ENCODE results near the gene SLC30A3. TPM values are rescaled to one million over a fixed set of nuclear protein-coding genes. Genes with fewer than 3 reads are reported as not detected.

Gene SLC30A3
- total and polyA plus RNA-seq, 2 of the 4 experiments (the other 2 are of a cell fraction): 0.15 TPM; not detected in 1

- H3K56ac ChIP-seq (ENCODE audit: extremely low read depth, insufficient read depth, low read length): no peak overlapping the region
- ATAC-seq (ENCODE audit: low read depth) (no peak), DNase-seq (no peak)
- H3K27ac ChIP-seq (ENCODE audit: insufficient read depth, low read length): no peak overlapping the region
- TF ChIP-seq ELK1 (IDR thresholded peaks at IDR 0.05; ENCODE audit: borderline replicate concordance, low read depth, low read length): no peak
- no peak for TF ChIP-seq FOS (IDR thresholded peaks at IDR 0.05; ENCODE audit: low read depth, low read length)
- no peak for TF ChIP-seq RCOR1 (IDR thresholded peaks at IDR 0.05; ENCODE audit: insufficient replicate concordance, low read length)
- no peak for TF ChIP-seq USF2 (IDR thresholded peaks at IDR 0.05; ENCODE audit: low read depth, low read length)
- no peak for TF ChIP-seq SMC3 (IDR thresholded peaks at IDR 0.05; ENCODE audit: low read depth, low read length)
- TF ChIP-seq MAZ (IDR thresholded peaks at IDR 0.05; ENCODE audit: borderline replicate concordance, low read depth, low read length): no peak
- no peak for TF ChIP-seq CEBPB (IDR thresholded peaks at IDR 0.05; ENCODE audit: low read depth, low read length)
- no peak overlapping the region for H2BK15ac ChIP-seq (ENCODE audit: low read depth, low read length)
- dilution Hi-C loops (cut with HindIII; ENCODE audit: low sequenced_read_pairs, unreplicated experiment): no loop called here
- H3K36me3 ChIP-seq (ENCODE audit: control insufficient read depth, insufficient read depth, low read length): peaks cover 59% of the 10 kb centered on the region
- no peaks in the 10 kb centered on the region for H3K27me3 ChIP-seq (ENCODE audit: control insufficient read depth, insufficient read depth, low read length)
- no peak overlapping the region for H2AK9ac ChIP-seq (replicated peaks; ENCODE audit: low read depth, low read length, poor library complexity)
- no peaks in the 10 kb centered on the region for H3K9me3 ChIP-seq (ENCODE audit: control insufficient read depth, insufficient read depth, low read length)
- intact Hi-C loops (cut with micrococcal nuclease): no loop called here
- H2AK5ac ChIP-seq (ENCODE audit: low read depth, low read length): no peak overlapping the region
- no peak overlapping the region for H2BK5ac ChIP-seq (ENCODE audit: low read depth, low read length, poor library complexity, severe bottlenecking)
- H2BK120ac ChIP-seq (ENCODE audit: low read depth, low read length): no peak overlapping the region
- H3K9ac ChIP-seq (ENCODE audit: low read depth, low read length): no peak overlapping the region
- H3K18ac ChIP-seq (ENCODE audit: low read depth, low read length): no peak overlapping the region
- no peak overlapping the region for H3K4me2 ChIP-seq (ENCODE audit: low read depth, low read length)
- H4K91ac ChIP-seq (ENCODE audit: insufficient read depth, low read depth, low read length): no peak overlapping the region
- H3K4me3 ChIP-seq (ENCODE audit: insufficient read depth, low read depth, low read length): no peak overlapping the region
- H3K9me1 ChIP-seq (ENCODE audit: insufficient read depth, low read length): no peaks in the 10 kb centered on the region; the same call in 1 of the 2 replicates
- 96% methylated on average over 11 of the region's 13 CpGs; no CpG with 5 or more reads in 1 of the 2 experiments for WGBS, 2 experiments (ENCODE audit: extremely low coverage in 2 of 2, insufficient read length in 1 of 2)
- ChIA-PET POLR2A (ENCODE audit: unreplicated experiment) (no interaction called here), CTCF (interaction anchor here (0.6 kb wide), 1 partner anchor 81 kb away, joined by 7 read pairs; no protein-coding TSS in a partner anchor)
- no peak overlapping the region for H4K5ac ChIP-seq (ENCODE audit: low read depth, low read length)
- no peak overlapping the region for H3K23ac ChIP-seq (ENCODE audit: low read depth, low read length)
- BruUV-seq (replicated peaks): no TSS peak
- H3K4ac ChIP-seq (ENCODE audit: low read depth, low read length): no peak overlapping the region
- no peak overlapping the region for H4K8ac ChIP-seq (ENCODE audit: low read depth in 2 of 2, low read length in 2 of 2)
- no peak overlapping the region for H2AFZ ChIP-seq (replicated peaks; ENCODE audit: low read length, poor library complexity)
- H3K4me1 ChIP-seq (ENCODE audit: control insufficient read depth, insufficient read depth, low read length): no peaks in the 10 kb centered on the region
- H2BK20ac ChIP-seq (ENCODE audit: low read depth, low read length): no peak overlapping the region
- in situ Hi-C loops (cut with MboI; ENCODE audit: low sequenced_read_pairs): no loop called here
- no peaks in the 10 kb centered on the region for H4K20me1 ChIP-seq (ENCODE audit: insufficient read depth, low read length)
- no peaks in the 10 kb centered on the region; a peak in 1 of 4 replicates for H3K79me1 ChIP-seq (ENCODE audit: low read depth in 1 of 2, low read length in 2 of 2)
- no peak overlapping the region for H3K14ac ChIP-seq (replicated peaks; ENCODE audit: low read depth, low read length)
Observed at GRCh38 chr2:27231921-27232320, 30.9 kb downstream of the SLC30A3 start.

All from IMR-90 (cell line).